Uterus (tissue), 4 donors: ENCODE measurements around the gene LEMD1. TPM values are rescaled to one million over a fixed set of nuclear protein-coding genes. Genes with fewer than 3 reads are reported as not detected.
"Not testable (repeated sequence)": the region's sequence is repeated elsewhere in the genome, so short reads cannot be mapped to it uniquely, and the experiment has no call there.

Source experiments
- DNase-seq, 2 donors: peaks; one replicate each; pipeline ENCODE4 v3.0.0-alpha.2; 2019 to 2020
- H3K27ac ChIP-seq, 2 donors: fragments of 200-600 bp; sonication (generic); 1 replicate in 1 of 2; 2 replicates in 1 of 2; pipeline ENCODE4 v1.5.1; 2016 to 2018
- H3K27me3 ChIP-seq, 2 donors: fragments of 200-600 bp; sonication (generic); one replicate each; pipeline ENCODE4 v1.5.1; 2018 to 2019; ENCODE audit warnings: control low read depth in 1 of 2
- H3K36me3 ChIP-seq, 2 donors: fragments of 200-600 bp; sonication (generic); one replicate each; pipeline ENCODE4 v1.5.1; 2019; ENCODE audit warnings: control low read depth in 1 of 2
- H3K4me1 ChIP-seq, 2 donors: fragments of 200-600 bp; sonication (generic); one replicate each; pipeline ENCODE4 v1.5.1; 2018 to 2019; ENCODE audit warnings: control low read depth in 1 of 2
- H3K4me3 ChIP-seq, 2 donors: fragments of 200-600 bp; sonication (generic); 1 replicate in 1 of 2; 2 replicates in 1 of 2; pipeline ENCODE4 v1.5.1; 2018 to 2019; ENCODE audit warnings: mild to moderate bottlenecking in 1 of 2
- H3K9me3 ChIP-seq, 2 donors: fragments of 200-600 bp; sonication (generic); one replicate each; pipeline ENCODE4 v1.5.1; 2019; ENCODE audit warnings: control low read depth in 1 of 2
- POLR2A ChIP-seq, 2 donors: fragments of 450-650 bp; IDR thresholded peaks; one replicate each; pipeline ENCODE4 v1.6.1; 2016; ENCODE audit warnings: antibody characterized with exemption in 2 of 2, mild to moderate bottlenecking in 1 of 2, moderate library complexity in 1 of 2
- intact Hi-C: fragments of 100-400 bp; cut with DNase I; formaldehyde crosslinking; loops from one replicate; pipeline ENCODE4 v1.15.1; 2023; ENCODE audit warnings: low total_unique reads
- total RNA-seq, 4 donors: library from RNA; depleted of rRNA in 3 of 4; stranded (reverse); fragments of >200 nt in 3 of 4; gene quantifications; one replicate each; pipeline versions ENCODE4 v1.1.0 to v1.2.4, GENCODE V29; 2014 to 2023
- TF ChIP-seq, protein P1 (sequence below), 4 experiments: fragments of 200-600 bp in 2 of 4; fragments of 450-650 bp in 2 of 4; sonication (generic) in 2 of 4; IDR thresholded peaks; one replicate each; pipeline ENCODE4 v1.5.1; 2016 to 2019; ENCODE audit warnings: antibody characterized with exemption in 4 of 4, mild to moderate bottlenecking in 2 of 4, moderate library complexity in 1 of 4
- donor health status: DM: yes; HTN: yes; CAD: no.

The LEMD1 gene
- total RNA-seq, 4 donors from 2014 or later = 1.6 to 1.8 TPM; not detected in 2

- no peak for TF ChIP-seq POLR2A (IDR thresholded peaks at IDR 0.05)
- TF ChIP-seq, protein P1, sequence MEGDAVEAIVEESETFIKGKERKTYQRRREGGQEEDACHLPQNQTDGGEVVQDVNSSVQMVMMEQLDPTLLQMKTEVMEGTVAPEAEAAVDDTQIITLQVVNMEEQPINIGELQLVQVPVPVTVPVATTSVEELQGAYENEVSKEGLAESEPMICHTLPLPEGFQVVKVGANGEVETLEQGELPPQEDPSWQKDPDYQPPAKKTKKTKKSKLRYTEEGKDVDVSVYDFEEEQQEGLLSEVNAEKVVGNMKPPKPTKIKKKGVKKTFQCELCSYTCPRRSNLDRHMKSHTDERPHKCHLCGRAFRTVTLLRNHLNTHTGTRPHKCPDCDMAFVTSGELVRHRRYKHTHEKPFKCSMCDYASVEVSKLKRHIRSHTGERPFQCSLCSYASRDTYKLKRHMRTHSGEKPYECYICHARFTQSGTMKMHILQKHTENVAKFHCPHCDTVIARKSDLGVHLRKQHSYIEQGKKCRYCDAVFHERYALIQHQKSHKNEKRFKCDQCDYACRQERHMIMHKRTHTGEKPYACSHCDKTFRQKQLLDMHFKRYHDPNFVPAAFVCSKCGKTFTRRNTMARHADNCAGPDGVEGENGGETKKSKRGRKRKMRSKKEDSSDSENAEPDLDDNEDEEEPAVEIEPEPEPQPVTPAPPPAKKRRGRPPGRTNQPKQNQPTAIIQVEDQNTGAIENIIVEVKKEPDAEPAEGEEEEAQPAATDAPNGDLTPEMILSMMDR (IDR thresholded peaks at IDR 0.05) = no peak
- no peak for DNase-seq
- intact Hi-C loops = no loop called here
- no peaks in the 10 kb centered on the region for H3K9me3 ChIP-seq
- no peak overlapping the region for H3K27ac ChIP-seq
- no peak overlapping the region for H3K4me3 ChIP-seq
- no peaks in the 10 kb centered on the region for H3K27me3 ChIP-seq
- peaks cover 0 to 18% of the 10 kb centered on the region in 2 donors for H3K4me1 ChIP-seq
- H3K36me3 ChIP-seq = no peaks in the 10 kb centered on the region
These were observed 51.1 kb downstream of the LEMD1 start for GRCh38 chr1:205370780-205371179.

DNA sequence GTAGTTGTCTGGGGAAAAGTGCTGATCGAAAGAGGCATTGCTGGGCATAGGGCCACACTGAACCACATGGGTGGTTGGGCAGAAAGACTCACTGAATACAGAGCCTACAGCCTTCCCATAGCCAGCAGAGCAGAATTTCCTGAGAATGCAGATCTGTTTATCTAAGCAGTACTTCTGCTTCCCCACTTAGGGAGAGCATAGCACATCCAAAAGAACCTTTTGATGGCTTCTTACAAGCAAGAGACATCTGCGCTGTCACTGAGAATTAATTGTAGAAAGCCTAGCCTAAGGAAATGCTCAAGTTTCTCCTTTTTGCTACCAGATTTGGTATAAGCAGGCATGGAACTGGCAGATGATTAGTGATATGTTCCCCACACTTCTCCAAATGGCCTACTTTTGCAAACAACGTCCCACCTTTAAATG, 52.1 kb downstream of the LEMD1 start:
- no peak overlapping the region for H3K27ac ChIP-seq
- no peaks in the 10 kb centered on the region for H3K9me3 ChIP-seq
- no peak for DNase-seq
- H3K4me3 ChIP-seq = no peak overlapping the region
- H3K36me3 ChIP-seq = no peaks in the 10 kb centered on the region
- TF ChIP-seq POLR2A (IDR thresholded peaks at IDR 0.05) = no peak
- TF ChIP-seq, protein P1 (IDR thresholded peaks at IDR 0.05) = no peak
- H3K4me1 ChIP-seq = peaks cover 0 to 18% of the 10 kb centered on the region in 2 donors
- intact Hi-C loops = no loop called here
- H3K27me3 ChIP-seq = no peaks in the 10 kb centered on the region

- intact Hi-C loops = no loop called here
- Histone ChIP-seq H3K9me3 (no peaks in the 10 kb centered on the region), H3K27me3 (no peaks in the 10 kb centered on the region), H3K4me3 (no peak overlapping the region), H3K4me1 (peaks cover 0 to 10% of the 10 kb centered on the region in 2 donors), H3K27ac (no peak overlapping the region), H3K36me3 (no peaks in the 10 kb centered on the region)
- no peak for DNase-seq
- no peak for TF ChIP-seq POLR2A (IDR thresholded peaks at IDR 0.05)
- TF ChIP-seq, protein P1 (IDR thresholded peaks at IDR 0.05) = no peak
These were observed 53.4 kb downstream of the LEMD1 start for GRCh38 chr1:205368478-205368877.

GRCh38 chr1:205365945-205366463, 55.9 kb downstream of the LEMD1 start:
- no peaks in the 10 kb centered on the region for H3K36me3 ChIP-seq
- H3K27me3 ChIP-seq = no peaks in the 10 kb centered on the region
- H3K27ac ChIP-seq = no peak overlapping the region
- intact Hi-C loops = no loop called here
- no peaks in the 10 kb centered on the region for H3K9me3 ChIP-seq
- H3K4me3 ChIP-seq = no peak overlapping the region
- DNase-seq = no peak
- H3K4me1 ChIP-seq = no peaks in the 10 kb centered on the region
- TF ChIP-seq POLR2A (IDR thresholded peaks at IDR 0.05) = no peak
- TF ChIP-seq, protein P1 (IDR thresholded peaks at IDR 0.05) = no peak

GRCh38 chr1:205365086-205365485, 56.8 kb downstream of the LEMD1 start:
- H3K27me3 ChIP-seq, DNase-seq, H3K27ac ChIP-seq, intact Hi-C loops, H3K4me1 ChIP-seq, H3K4me3 ChIP-seq, H3K36me3 ChIP-seq, H3K9me3 ChIP-seq: not testable (repeated sequence)

GRCh38 chr1:205360891-205361290, 61.0 kb downstream of the LEMD1 start:
- no peak overlapping the region for H3K4me3 ChIP-seq
- intact Hi-C loops = no loop called here
- H3K9me3 ChIP-seq = no peaks in the 10 kb centered on the region
- H3K27ac ChIP-seq = no peak overlapping the region
- H3K27me3 ChIP-seq = no peaks in the 10 kb centered on the region
- H3K36me3 ChIP-seq = no peaks in the 10 kb centered on the region
- TF ChIP-seq POLR2A (IDR thresholded peaks at IDR 0.05) = no peak
- TF ChIP-seq, protein P1 (IDR thresholded peaks at IDR 0.05) = no peak
- no peak for DNase-seq
- H3K4me1 ChIP-seq = no peaks in the 10 kb centered on the region
